HL-60 (cell line): ENCODE data around the gene TRPC4AP.

Source experiments
- DNase-seq, 2 experiments: peaks; one replicate each; pipeline ENCODE4 v3.0.0-alpha.2; 2010 to 2020; ENCODE audit warnings: low read depth in 1 of 2, low spot score in 1 of 2
- H3K27ac ChIP-seq: fragments of 250-450 bp; sonication (Bioruptor Pico); replicated peaks from 2 replicates; pipeline ENCODE4 v1.5.1; 2020; ENCODE audit warnings: mild to moderate bottlenecking, moderate library complexity
- H3K27me3 ChIP-seq: fragments of 250-450 bp; sonication (Bioruptor Pico); 2 replicates; pipeline ENCODE4 v1.5.1; 2021; ENCODE audit warnings: mild to moderate bottlenecking, moderate library complexity; ENCODE audit not compliant: insufficient read depth, poor library complexity, severe bottlenecking
- H3K4me3 ChIP-seq: replicated peaks from 2 replicates; pipeline ENCODE4 v1.5.1; 2011; ENCODE audit warnings: mild to moderate bottlenecking, control low read depth, low read length; ENCODE audit not compliant: insufficient read depth
- CTCF ChIP-seq: IDR thresholded peaks from one replicate; pipeline ENCODE4 v1.5.1; 2011; ENCODE audit warnings: low read length, control low read depth, inconsistent platforms; ENCODE audit not compliant: insufficient read depth
- GABPA ChIP-seq: IDR thresholded peaks from 2 replicates; pipeline ENCODE4 v1.6.1; 2012; ENCODE audit warnings: low read depth
- POLR2AphosphoS5 ChIP-seq: IDR thresholded peaks from 2 replicates; pipeline ENCODE4 v1.6.1; 2012; ENCODE audit warnings: low read depth
- REST ChIP-seq: IDR thresholded peaks from 2 replicates; pipeline ENCODE4 v1.6.1; 2012; ENCODE audit warnings: low read depth; ENCODE audit not compliant: insufficient replicate concordance
- SPI1 ChIP-seq: IDR thresholded peaks from 2 replicates; pipeline ENCODE4 v1.6.1; 2012; ENCODE audit warnings: low read depth, mild to moderate bottlenecking, borderline replicate concordance

The TRPC4AP gene

GRCh38 chr20:35131934-35132333 lies 39.3 kb upstream of the TRPC4AP start:
- DNase-seq = no peak
- H3K27me3 ChIP-seq = no peaks in the 10 kb centered on the region
- H3K27ac ChIP-seq = no peak overlapping the region
- H3K4me3 ChIP-seq = no peak overlapping the region
- TF ChIP-seq SPI1 (no peak), CTCF (no peak), GABPA (no peak), POLR2AphosphoS5 (no peak), REST (no peak)

- TF ChIP-seq CTCF (no peak), POLR2AphosphoS5 (no peak), SPI1 (no peak), REST (no peak), GABPA (no peak)
- DNase-seq = no peak
- Histone ChIP-seq H3K27ac (no peak overlapping the region; the same call in 1 of the 2 replicates), H3K27me3 (no peaks in the 10 kb centered on the region), H3K4me3 (no peak overlapping the region)
These were observed 37.1 kb upstream of the TRPC4AP start for GRCh38 chr20:35129647-35130069.

GRCh38 chr20:35125753-35126152 lies 33.1 kb upstream of the TRPC4AP start:
- DNase-seq = no peak
- H3K27me3 ChIP-seq = no peaks in the 10 kb centered on the region
- TF ChIP-seq POLR2AphosphoS5 = no peak
- TF ChIP-seq REST = no peak

GRCh38 chr20:35122756-35123405 lies 30.3 kb upstream of the TRPC4AP start:
- TF ChIP-seq REST (no peak), POLR2AphosphoS5 (no peak), GABPA (no peak), CTCF (no peak), SPI1 (no peak)
- Histone ChIP-seq H3K27me3 (no peaks in the 10 kb centered on the region), H3K4me3 (no peak overlapping the region), H3K27ac (no peak overlapping the region)
- no peak for DNase-seq

More at GRCh38 chr20:35125753-35126152, 33.1 kb upstream of the TRPC4AP start:
- H3K4me3 ChIP-seq = no peak overlapping the region
- no peak overlapping the region for H3K27ac ChIP-seq
